ENCODE results near the gene PMM2. TPM values are rescaled to one million over a fixed set of nuclear protein-coding genes. Genes with fewer than 3 reads are reported as not detected.
A peak's percentile ranks its signal among the peaks of the same experiment; 100 is the strongest.

The PMM2 gene
- total RNA-seq, 1 experiment from 2014 or later: 35.2 TPM

- no peaks in the 10 kb centered on the region for H4K20me1 ChIP-seq (ENCODE audit: low read length)
- no peak for DNase-seq
- intact Hi-C loops (cut with micrococcal nuclease): no loop called here
- H3K4me2 ChIP-seq (ENCODE audit: low read length): no peak overlapping the region
- ChIA-PET CTCF (interaction anchor here (0.7 kb wide), 1 partner anchor 126 kb away, joined by 3 read pairs; no protein-coding TSS in a partner anchor), POLR2A (ENCODE audit: unreplicated experiment) (no interaction called here)
- no peaks in the 10 kb centered on the region for H3K79me2 ChIP-seq (ENCODE audit: low read length)
- H2AFZ ChIP-seq (ENCODE audit: low read length): no peak overlapping the region
- H3K9ac ChIP-seq (ENCODE audit: low read length): no peak overlapping the region
- no peak overlapping the region for H3K4me3 ChIP-seq (ENCODE audit: low read length)
- no peak for ATAC-seq
- TF ChIP-seq EZH2 (IDR thresholded peaks at IDR 0.05; ENCODE audit: low read length, unreplicated experiment) (no peak), CTCF (conservative IDR thresholded peaks at IDR 0.05; ENCODE audit: low read depth, low read length) (no peak), EZH2phosphoT487 (IDR thresholded peaks at IDR 0.05; ENCODE audit: borderline replicate concordance, low read length) (no peak)
- no peaks in the 10 kb centered on the region for H3K27me3 ChIP-seq (ENCODE audit: low read length)
- H3K4me1 ChIP-seq (ENCODE audit: insufficient read depth, low read length): peaks cover 49% of the 10 kb centered on the region
- no peaks in the 10 kb centered on the region for H3K9me2 ChIP-seq (replicated peaks; ENCODE audit: low read length)
- H3K9me3 ChIP-seq (ENCODE audit: low read length): no peaks in the 10 kb centered on the region
- H3K36me3 ChIP-seq (ENCODE audit: low read depth, low read length): no peaks in the 10 kb centered on the region
- no TSS peak for BruUV-seq (replicated peaks)
- H3F3A ChIP-seq (ENCODE audit: low read length, unreplicated experiment): no peaks in the 10 kb centered on the region
- H3K27ac ChIP-seq (ENCODE audit: low read length): no peak overlapping the region
Observed at GRCh38 chr16:8882725-8883377, 85.2 kb downstream of the PMM2 start.

GRCh38 chr16:8885674-8886592, 88.3 kb downstream of the PMM2 start:
- Histone ChIP-seq H4K20me1 (ENCODE audit: low read length) (no peaks in the 10 kb centered on the region), H3K9me2 (replicated peaks; ENCODE audit: low read length) (no peaks in the 10 kb centered on the region), H3K4me1 (ENCODE audit: insufficient read depth, low read length) (peaks cover 34% of the 10 kb centered on the region), H3K4me3 (ENCODE audit: low read length) (no peak overlapping the region), H3F3A (ENCODE audit: low read length, unreplicated experiment) (no peaks in the 10 kb centered on the region), H3K27ac (ENCODE audit: low read length) (peak overlapping the region; percentile 48), H2AFZ (ENCODE audit: low read length) (no peak overlapping the region), H3K9me3 (ENCODE audit: low read length) (no peaks in the 10 kb centered on the region), H3K36me3 (ENCODE audit: low read depth, low read length) (no peaks in the 10 kb centered on the region), H3K4me2 (ENCODE audit: low read length) (peak overlapping the region; percentile 48), H3K79me2 (ENCODE audit: low read length) (no peaks in the 10 kb centered on the region), H3K27me3 (ENCODE audit: low read length) (no peaks in the 10 kb centered on the region), H3K9ac (ENCODE audit: low read length) (no peak overlapping the region)
- DNase-seq: peak; percentile 55
- intact Hi-C loops (cut with micrococcal nuclease): no loop called here
- no TSS peak for BruUV-seq (replicated peaks)
- POLR2A ChIA-PET (ENCODE audit: unreplicated experiment): interaction anchor here (1.0 kb wide), 1 partner anchor 24 kb away, joined by 4 read pairs; no protein-coding TSS in a partner anchor
- CTCF ChIA-PET: no interaction called here
- TF ChIP-seq CTCF (conservative IDR thresholded peaks at IDR 0.05; ENCODE audit: low read depth, low read length) (peak; percentile 23; the same call in 1 of the 2 replicates), EZH2phosphoT487 (IDR thresholded peaks at IDR 0.05; ENCODE audit: borderline replicate concordance, low read length) (no peak)
- peak; percentile 61 for ATAC-seq
